ENCODE data around the gene CLDN22. TPM values are rescaled to one million over a fixed set of nuclear protein-coding genes. Genes with fewer than 3 reads are reported as not detected.
"Not testable (repeated sequence)": the region's sequence is repeated elsewhere in the genome, so short reads cannot be mapped to it uniquely, and the experiment has no call there.

Gene CLDN22
- total RNA-seq, 2 experiments from 2014 or later = not detected

GRCh38 chr4:183328832-183329231 lies 8.8 kb upstream of the CLDN22 start:
- DNase-seq = no peak
- ChIA-PET CTCF (interaction anchor here (1.0 kb wide), 1 partner anchor 10 kb away, joined by 5 read pairs; no protein-coding TSS in a partner anchor), POLR2A (no interaction called here)
- Mint-ChIP-seq H3K27me3 (peaks cover 8% of the 10 kb centered on the region), H3K4me3 (no peak overlapping the region), H3K36me3 (ENCODE audit: low read depth) (no peaks in the 10 kb centered on the region), H3K4me1 (ENCODE audit: low read depth) (no peaks in the 10 kb centered on the region), H3K9me3 (no peaks in the 10 kb centered on the region), H3K27ac (no peak overlapping the region)
- no peak for ATAC-seq
- no peak for TF ChIP-seq CTCF (IDR thresholded peaks at IDR 0.05)
- intact Hi-C loops (cut with micrococcal nuclease) = no loop called here

GRCh38 chr4:183327827-183328226 lies 7.8 kb upstream of the CLDN22 start:
- DNase-seq = no peak
- Mint-ChIP-seq H3K4me1 (ENCODE audit: low read depth) (no peaks in the 10 kb centered on the region), H3K27ac (no peak overlapping the region), H3K9me3 (no peaks in the 10 kb centered on the region), H3K36me3 (ENCODE audit: low read depth) (no peaks in the 10 kb centered on the region), H3K4me3 (no peak overlapping the region), H3K27me3 (peaks cover 3% of the 10 kb centered on the region)
- ChIA-PET CTCF (interaction anchor here (1.0 kb wide), 2 partner anchors 9 to 11 kb away, joined by 3 to 5 read pairs; no protein-coding TSS in a partner anchor), POLR2A (no interaction called here)
- TF ChIP-seq CTCF (IDR thresholded peaks at IDR 0.05) = no peak
- intact Hi-C loops (cut with micrococcal nuclease) = no loop called here
- no peak for ATAC-seq

GRCh38 chr4:183326853-183327252 lies 6.8 kb upstream of the CLDN22 start:
- intact Hi-C loops (cut with micrococcal nuclease) = no loop called here
- Mint-ChIP-seq H3K27me3 (peaks cover 2% of the 10 kb centered on the region), H3K9me3 (no peaks in the 10 kb centered on the region), H3K27ac (no peak overlapping the region), H3K4me3 (no peak overlapping the region), H3K36me3 (ENCODE audit: low read depth) (no peaks in the 10 kb centered on the region), H3K4me1 (ENCODE audit: low read depth) (no peaks in the 10 kb centered on the region)
- ATAC-seq (no peak), DNase-seq (no peak)
- no peak for TF ChIP-seq CTCF (IDR thresholded peaks at IDR 0.05)
- ChIA-PET CTCF (interaction anchor here (1.0 kb wide), 1 partner anchor 10 kb away, joined by 3 read pairs; no protein-coding TSS in a partner anchor), POLR2A (no interaction called here)

GRCh38 chr4:183326387-183326786 lies 6.3 kb upstream of the CLDN22 start:
- CTCF ChIA-PET; H3K27me3 Mint-ChIP-seq; H3K36me3 Mint-ChIP-seq (ENCODE audit: low read depth); H3K4me3 Mint-ChIP-seq; H3K9me3 Mint-ChIP-seq; POLR2A ChIA-PET; H3K27ac Mint-ChIP-seq; ATAC-seq; intact Hi-C loops (cut with micrococcal nuclease); H3K4me1 Mint-ChIP-seq (ENCODE audit: low read depth); DNase-seq: not testable (repeated sequence)

GRCh38 chr4:183324619-183325018 lies 4.5 kb upstream of the CLDN22 start:
- Mint-ChIP-seq H3K9me3 (no peaks in the 10 kb centered on the region), H3K4me1 (ENCODE audit: low read depth) (peaks cover 9% of the 10 kb centered on the region), H3K4me3 (no peak overlapping the region), H3K27ac (no peak overlapping the region), H3K36me3 (ENCODE audit: low read depth) (no peaks in the 10 kb centered on the region), H3K27me3 (peaks cover 2% of the 10 kb centered on the region)
- ChIA-PET POLR2A (interaction anchor here (0.5 kb wide), 1 partner anchor 114 kb away, joined by 3 read pairs; no protein-coding TSS in a partner anchor), CTCF (no interaction called here)
- no peak for TF ChIP-seq CTCF (IDR thresholded peaks at IDR 0.05)
- no peak for ATAC-seq
- no peak for DNase-seq
- intact Hi-C loops (cut with micrococcal nuclease) = no loop called here

- CTCF ChIA-PET; H3K36me3 Mint-ChIP-seq (ENCODE audit: low read depth); DNase-seq; H3K4me3 Mint-ChIP-seq; POLR2A ChIA-PET; H3K4me1 Mint-ChIP-seq (ENCODE audit: low read depth); H3K9me3 Mint-ChIP-seq; ATAC-seq; intact Hi-C loops (cut with micrococcal nuclease); H3K27ac Mint-ChIP-seq; H3K27me3 Mint-ChIP-seq: not testable (repeated sequence)
Measured at GRCh38 chr4:183324056-183324455, 4.0 kb upstream of the CLDN22 start.
